LNCaP clone FGC (cell line): ENCODE measurements around the gene SERINC1.

Experiments used
- DNase-seq: peaks from one replicate; pipeline ENCODE4 v3.0.0-alpha.2; 2011; ENCODE audit warnings: low read depth
- H3K4me3 ChIP-seq: 2 replicates; pipeline ENCODE4 v1.5.1; 2011; ENCODE audit warnings: mild to moderate bottlenecking, low read depth, low read length, control low read depth
- TF ChIP-seq, protein P1 (sequence below): IDR thresholded peaks from 2 replicates; pipeline ENCODE4 v1.5.1; 2012; ENCODE audit warnings: mild to moderate bottlenecking; ENCODE audit not compliant: control insufficient read depth, insufficient read depth; ENCODE audit errors: extremely low read depth

SERINC1 gene

DNA sequence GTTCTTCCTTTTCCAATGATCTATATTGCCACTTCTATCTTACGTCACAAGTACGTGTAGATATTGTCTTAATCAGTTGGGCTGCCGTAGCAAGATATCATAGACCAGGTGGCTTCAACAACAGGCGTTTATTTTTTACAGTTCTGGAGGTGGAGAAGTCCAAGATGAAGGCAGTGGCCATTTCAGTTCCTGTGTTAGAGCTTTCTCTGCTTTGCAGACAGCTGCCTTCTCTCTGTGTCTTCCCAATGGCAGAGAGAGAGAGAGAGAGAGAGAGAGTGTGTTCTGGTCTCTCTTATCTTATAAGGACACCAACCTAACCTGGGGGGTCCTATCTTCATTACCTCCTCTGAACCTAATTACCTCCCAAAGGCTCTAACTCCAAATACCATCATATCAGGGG is 63.9 kb downstream of the SERINC1 start:
- TF ChIP-seq, protein P1, sequence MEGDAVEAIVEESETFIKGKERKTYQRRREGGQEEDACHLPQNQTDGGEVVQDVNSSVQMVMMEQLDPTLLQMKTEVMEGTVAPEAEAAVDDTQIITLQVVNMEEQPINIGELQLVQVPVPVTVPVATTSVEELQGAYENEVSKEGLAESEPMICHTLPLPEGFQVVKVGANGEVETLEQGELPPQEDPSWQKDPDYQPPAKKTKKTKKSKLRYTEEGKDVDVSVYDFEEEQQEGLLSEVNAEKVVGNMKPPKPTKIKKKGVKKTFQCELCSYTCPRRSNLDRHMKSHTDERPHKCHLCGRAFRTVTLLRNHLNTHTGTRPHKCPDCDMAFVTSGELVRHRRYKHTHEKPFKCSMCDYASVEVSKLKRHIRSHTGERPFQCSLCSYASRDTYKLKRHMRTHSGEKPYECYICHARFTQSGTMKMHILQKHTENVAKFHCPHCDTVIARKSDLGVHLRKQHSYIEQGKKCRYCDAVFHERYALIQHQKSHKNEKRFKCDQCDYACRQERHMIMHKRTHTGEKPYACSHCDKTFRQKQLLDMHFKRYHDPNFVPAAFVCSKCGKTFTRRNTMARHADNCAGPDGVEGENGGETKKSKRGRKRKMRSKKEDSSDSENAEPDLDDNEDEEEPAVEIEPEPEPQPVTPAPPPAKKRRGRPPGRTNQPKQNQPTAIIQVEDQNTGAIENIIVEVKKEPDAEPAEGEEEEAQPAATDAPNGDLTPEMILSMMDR: no peak
- H3K4me3 ChIP-seq: no peak overlapping the region
- DNase-seq: no peak

GRCh38 chr6:122406187-122406586 is 65.4 kb downstream of the SERINC1 start:
- no peak for DNase-seq
- TF ChIP-seq, protein P1: no peak
- no peak overlapping the region for H3K4me3 ChIP-seq

GRCh38 chr6:122405417-122405816 is 66.2 kb downstream of the SERINC1 start:
- H3K4me3 ChIP-seq: no peak overlapping the region
- no peak for DNase-seq
- TF ChIP-seq, protein P1: no peak

- DNase-seq: no peak
- no peak overlapping the region for H3K4me3 ChIP-seq
Observed at GRCh38 chr6:122404444-122404843, 67.2 kb downstream of the SERINC1 start.

GRCh38 chr6:122401104-122401503 is 70.5 kb downstream of the SERINC1 start:
- TF ChIP-seq, protein P1: no peak
- no peak for DNase-seq
- no peak overlapping the region for H3K4me3 ChIP-seq

More at GRCh38 chr6:122404444-122404843, 67.2 kb downstream of the SERINC1 start:
- TF ChIP-seq, protein P1: no peak

DNA sequence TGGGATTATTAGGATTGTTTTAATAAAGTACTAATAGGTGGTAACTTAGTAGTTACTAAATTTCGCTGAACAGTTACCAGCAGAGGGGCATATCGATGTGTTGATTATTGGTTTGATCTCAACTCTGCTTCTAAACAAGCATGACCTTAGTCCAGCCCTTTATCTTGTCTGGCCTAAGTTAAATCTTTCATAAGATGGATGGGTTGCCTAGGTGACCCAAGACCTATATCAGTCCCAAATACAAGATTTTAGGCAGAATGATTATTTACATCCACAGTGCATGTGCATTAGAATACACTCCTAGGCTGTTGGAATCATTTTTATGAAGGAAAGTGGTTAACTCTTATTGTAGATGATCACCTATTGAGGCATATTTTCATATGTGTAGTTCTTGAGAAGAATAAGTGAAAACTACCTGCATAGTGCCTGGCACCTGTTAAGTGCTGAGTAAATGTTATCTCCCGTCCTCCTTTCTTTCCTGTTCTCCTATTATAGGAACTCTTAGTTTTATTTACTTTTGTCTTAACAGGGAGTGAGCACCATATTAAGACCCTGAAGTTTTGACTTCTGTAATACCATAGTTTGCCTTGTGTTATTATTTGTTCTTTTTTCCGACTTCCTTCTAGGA is 71.0 kb downstream of the SERINC1 start:
- no peak for DNase-seq
- TF ChIP-seq, protein P1: no peak
- H3K4me3 ChIP-seq: peak overlapping the region; percentile 91

GRCh38 chr6:122400121-122400450 is 71.5 kb downstream of the SERINC1 start:
- peak overlapping the region; percentile 91 for H3K4me3 ChIP-seq
- DNase-seq: no peak
- TF ChIP-seq, protein P1: no peak
